Lower leg skin (tissue), 3 donors: ENCODE measurements around the gene FAM217B.

Source experiments
- POLR2A ChIP-seq, 2 donors: fragments of 450-650 bp; IDR thresholded peaks; one replicate each; pipeline ENCODE4 v1.6.1; 2016 to 2017; ENCODE audit warnings: antibody characterized with exemption in 2 of 2, mild to moderate bottlenecking in 1 of 2, moderate library complexity in 1 of 2
- TF ChIP-seq, protein P1 (sequence below), 3 donors: fragments of 450-650 bp; IDR thresholded peaks; one replicate each; pipeline ENCODE4 v1.5.1; 2016; ENCODE audit warnings: antibody characterized with exemption in 3 of 3, mild to moderate bottlenecking in 3 of 3, moderate library complexity in 2 of 3

DNA sequence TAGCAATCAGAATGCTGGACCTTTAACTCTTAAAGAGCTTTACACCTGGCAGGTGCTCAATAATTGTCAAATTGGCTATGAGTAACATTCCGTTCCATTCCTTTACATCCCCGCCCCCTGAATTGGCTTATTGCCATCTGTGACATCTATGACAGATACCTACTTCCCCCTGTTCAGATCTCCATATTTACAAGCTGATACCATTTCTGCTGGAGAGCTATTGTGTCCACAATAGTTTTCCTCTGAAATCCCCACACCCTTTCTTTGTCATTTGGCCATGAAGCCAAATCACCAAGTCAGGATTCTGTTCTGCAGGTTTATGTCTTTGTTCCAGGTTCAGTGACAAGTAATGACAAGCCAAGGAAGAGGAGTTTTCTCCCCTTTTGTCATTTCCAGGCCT, 21.2 kb downstream of the FAM217B start:
- TF ChIP-seq, protein P1, sequence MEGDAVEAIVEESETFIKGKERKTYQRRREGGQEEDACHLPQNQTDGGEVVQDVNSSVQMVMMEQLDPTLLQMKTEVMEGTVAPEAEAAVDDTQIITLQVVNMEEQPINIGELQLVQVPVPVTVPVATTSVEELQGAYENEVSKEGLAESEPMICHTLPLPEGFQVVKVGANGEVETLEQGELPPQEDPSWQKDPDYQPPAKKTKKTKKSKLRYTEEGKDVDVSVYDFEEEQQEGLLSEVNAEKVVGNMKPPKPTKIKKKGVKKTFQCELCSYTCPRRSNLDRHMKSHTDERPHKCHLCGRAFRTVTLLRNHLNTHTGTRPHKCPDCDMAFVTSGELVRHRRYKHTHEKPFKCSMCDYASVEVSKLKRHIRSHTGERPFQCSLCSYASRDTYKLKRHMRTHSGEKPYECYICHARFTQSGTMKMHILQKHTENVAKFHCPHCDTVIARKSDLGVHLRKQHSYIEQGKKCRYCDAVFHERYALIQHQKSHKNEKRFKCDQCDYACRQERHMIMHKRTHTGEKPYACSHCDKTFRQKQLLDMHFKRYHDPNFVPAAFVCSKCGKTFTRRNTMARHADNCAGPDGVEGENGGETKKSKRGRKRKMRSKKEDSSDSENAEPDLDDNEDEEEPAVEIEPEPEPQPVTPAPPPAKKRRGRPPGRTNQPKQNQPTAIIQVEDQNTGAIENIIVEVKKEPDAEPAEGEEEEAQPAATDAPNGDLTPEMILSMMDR (IDR thresholded peaks at IDR 0.05) = no peak
- TF ChIP-seq POLR2A (IDR thresholded peaks at IDR 0.05) = no peak
